K562 (cell line): ENCODE data around the gene FANCG. TPM values are rescaled to one million over a fixed set of nuclear protein-coding genes. Genes with fewer than 3 reads are reported as not detected.

Source experiments
- ARNT ChIP-seq, 2 experiments: fragments of 450-650 bp; IDR thresholded peaks; 2 replicates each; pipeline ENCODE4 v1.6.1; 2016; ENCODE audit warnings: mild to moderate bottlenecking in 1 of 2
- ATF7 ChIP-seq: fragments of 450-650 bp; IDR thresholded peaks from 2 replicates; pipeline ENCODE4 v1.7.1; 2014; ENCODE audit warnings: mild to moderate bottlenecking, moderate library complexity
- CBX3 ChIP-seq, 2 experiments: IDR thresholded peaks; 1 replicate in 1 of 2; 2 replicates in 1 of 2; pipeline ENCODE4 v1.6.1; 2012; ENCODE audit warnings: inconsistent platforms in 2 of 2, low read length in 2 of 2, borderline replicate concordance in 1 of 2, control low read depth in 1 of 2
- CBX5 ChIP-seq: IDR thresholded peaks from 2 replicates; pipeline ENCODE4 v1.6.1; 2014; ENCODE audit warnings: low read depth, borderline replicate concordance
- CXXC5 ChIP-seq: fragments of 250-450 bp; sonication (Bioruptor Pico); IDR thresholded peaks from 2 replicates; pipeline ENCODE4 v1.8.0; 2022; ENCODE audit warnings: inconsistent platforms, mild to moderate bottlenecking, moderate library complexity
- FOSL1 ChIP-seq: fragments of 200-800 bp; sonication (Bioruptor generic); conservative IDR thresholded peaks from 2 replicates; pipeline ENCODE4 v1.6.1; 2016; ENCODE audit warnings: missing genetic modification characterization, missing compliant biosample characterization
- FOXA1 ChIP-seq: fragments of 450-650 bp; IDR thresholded peaks from 2 replicates; pipeline ENCODE4 v1.6.1; 2016; ENCODE audit warnings: mild to moderate bottlenecking, borderline replicate concordance
- JUND ChIP-seq, 2 experiments: IDR thresholded peaks; 2 replicates in 1 of 2; 3 replicates in 1 of 2; pipeline ENCODE4 v1.6.1; 2011; ENCODE audit warnings: borderline replicate concordance in 2 of 2, low read depth in 2 of 2, low read length in 2 of 2, improper control_type of control experiment in 1 of 2, missing biosample characterization in 1 of 2, missing genetic modification characterization in 1 of 2, missing genetic modification reagents in 1 of 2
- KAT8 ChIP-seq: fragments of 450-650 bp; IDR thresholded peaks from 2 replicates; pipeline ENCODE4 v1.6.1; 2016; ENCODE audit warnings: low read depth, mild to moderate bottlenecking
- KDM5B ChIP-seq: fragments of 200-600 bp; sonication (generic); IDR thresholded peaks from 2 replicates; pipeline ENCODE4 v1.6.1; 2012; ENCODE audit warnings: low read depth, mild to moderate bottlenecking, moderate library complexity, low read length, control low read depth, inconsistent platforms; ENCODE audit not compliant: insufficient replicate concordance
- MBD2 ChIP-seq: sonication (generic); IDR thresholded peaks from 2 replicates; pipeline ENCODE4 v1.6.1; 2016; ENCODE audit warnings: low read depth, borderline replicate concordance
- MNT ChIP-seq, 2 experiments: fragments of 450-650 bp; conservative IDR thresholded peaks; 2 replicates each; pipeline ENCODE4 v1.6.1; 2017; ENCODE audit warnings: mild to moderate bottlenecking in 2 of 2, moderate library complexity in 2 of 2
- NR2C2 ChIP-seq, 2 experiments: fragments of 200-800 bp in 1 of 2; sonication (Bioruptor generic) in 1 of 2; sonication (generic) in 1 of 2; formaldehyde crosslinking in 1 of 2; IDR thresholded peaks; 2 replicates each; pipeline versions ENCODE4 v1.6.1 to v1.8.0; 2016 to 2022; ENCODE audit warnings: mild to moderate bottlenecking in 1 of 2, missing compliant biosample characterization in 1 of 2, missing genetic modification characterization in 1 of 2, missing genetic modification reagents in 1 of 2
- PKNOX1 ChIP-seq: fragments of 450-650 bp; IDR thresholded peaks from 2 replicates; pipeline ENCODE4 v1.6.1; 2016
- POLR2A ChIP-seq: fragments of 450-650 bp; conservative IDR thresholded peaks from 2 replicates; pipeline ENCODE4 v1.6.1; 2016
- POLR2AphosphoS5 ChIP-seq: IDR thresholded peaks from 2 replicates; pipeline ENCODE4 v1.6.1; 2011; ENCODE audit warnings: mild to moderate bottlenecking, low read depth, low read length, moderate library complexity; ENCODE audit not compliant: control insufficient read depth, insufficient read depth
- SLC30A9 ChIP-seq: fragments of 250-450 bp; sonication (Bioruptor Pico); IDR thresholded peaks from 2 replicates; pipeline ENCODE4 v1.8.0; 2022; ENCODE audit warnings: mild to moderate bottlenecking, moderate library complexity
- SRSF3 ChIP-seq: fragments of 200-400 bp; formaldehyde crosslinking; IDR thresholded peaks from 2 replicates; pipeline ENCODE4 v1.6.1; 2016; ENCODE audit warnings: mild to moderate bottlenecking, low read length, moderate library complexity; ENCODE audit not compliant: insufficient read depth
- STAT5B ChIP-seq: fragments of 250-450 bp; sonication (Bioruptor Pico); IDR thresholded peaks from 2 replicates; pipeline ENCODE4 v1.8.0; 2021; ENCODE audit warnings: mild to moderate bottlenecking, inconsistent platforms
- TCF7L2 ChIP-seq: fragments of 150-350 bp; IDR thresholded peaks from 2 replicates; pipeline ENCODE4 v1.6.1; 2016; ENCODE audit warnings: low read depth, mild to moderate bottlenecking, low read length, moderate library complexity
- TEAD4 ChIP-seq, 2 experiments: sonication (generic) in 1 of 2; formaldehyde crosslinking in 1 of 2; IDR thresholded peaks; 2 replicates each; pipeline versions ENCODE4 v1.6.1 to v1.8.0; 2012 to 2022; ENCODE audit warnings: borderline replicate concordance in 1 of 2, inconsistent platforms in 1 of 2, low read length in 1 of 2, mild to moderate bottlenecking in 1 of 2, missing genetic modification reagents in 1 of 2
- ZBTB12 ChIP-seq: fragments of 250-450 bp; sonication (Bioruptor Pico); IDR thresholded peaks from 2 replicates; pipeline ENCODE4 v1.4.0; 2020
- ZFP36 ChIP-seq: fragments of 150-350 bp; IDR thresholded peaks from 2 replicates; pipeline ENCODE4 v1.6.1; 2018; ENCODE audit warnings: low read length, low read depth; ENCODE audit not compliant: partially characterized antibody
- ZNF134 ChIP-seq: fragments of 250-450 bp; sonication (Bioruptor Pico); conservative IDR thresholded peaks from 2 replicates; pipeline ENCODE4 v1.4.0; 2020
- polyA plus RNA-seq, 8 experiments: library from polyadenylated mRNA; depleted of rRNA in 4 of 8; stranded (reverse) in 5 of 8; unstranded in 3 of 8; fragments of >200 nt; fragmentation: Nextera tagmentation in 2 of 8; fragmentation: Illumina TruSeq in 1 of 8; extraction: Ambion mirVana in 2 of 8; extraction: Trizol in 1 of 8; gene quantifications; 2 replicates each; pipeline versions ENCODE4 v1.2.1 to v1.2.3, GENCODE V29; 2011 to 2014; ENCODE audit warnings: inconsistent platforms in 1 of 8, missing spikeins in 1 of 8
- total RNA-seq, 7 experiments: library from RNA; depleted of rRNA in 6 of 7; stranded (reverse); fragments of >200 nt in 6 of 7; fragmentation: Illumina TruSeq in 2 of 7; extraction: Trizol in 2 of 7; gene quantifications; 2 replicates each; pipeline versions ENCODE4 v1.2.1 to v1.2.3, GENCODE V29; 2011 to 2021; ENCODE audit warnings: low replicate concordance in 1 of 7

The FANCG gene
- total and polyA plus RNA-seq, 9 of the 15 experiments (the other 6 are each of a cell fraction or from before 2014, with no cell fraction given) = 7.5 to 43.9 (median 31.0) TPM

GRCh38 chr9:35102769-35103659, 23.3 kb upstream of the FANCG start, which contains the start of gene STOML2 (continued):
- no peak for TF ChIP-seq TEAD4 (IDR thresholded peaks at IDR 0.05; ENCODE audit: low read length)
- no peak for TF ChIP-seq TEAD4 (CRISPR knock-in tag; IDR thresholded peaks at IDR 0.05; ENCODE audit: borderline replicate concordance)
- TF ChIP-seq ARNT (IDR thresholded peaks at IDR 0.05) = peak in 1 of 2 experiments; percentile 66; a peak in 1 of 4 replicates
- no peak for TF ChIP-seq ZBTB12 (CRISPR knock-in tag)
- TF ChIP-seq PKNOX1 = peak; percentile 86
- TF ChIP-seq POLR2A = peak; percentile 80
- no peak for TF ChIP-seq ZNF134 (CRISPR knock-in tag)
- peak; percentile 72 for TF ChIP-seq CXXC5 (CRISPR knock-in tag)
- peak; percentile 28; the same call in 1 of the 2 replicates for TF ChIP-seq MBD2
- TF ChIP-seq FOSL1 = no peak
- TF ChIP-seq CBX5 = no peak
- no peak for TF ChIP-seq TCF7L2
- TF ChIP-seq ZFP36 = peak; percentile 7
- TF ChIP-seq JUND (IDR thresholded peaks at IDR 0.05; ENCODE audit: borderline replicate concordance, low read depth, low read length) = peak; percentile 64
- no peak; the same call in 2 of the 3 replicates for TF ChIP-seq JUND (tag; IDR thresholded peaks at IDR 0.05; ENCODE audit: borderline replicate concordance, low read depth, low read length)
- TF ChIP-seq CBX3 (IDR thresholded peaks at IDR 0.05; ENCODE audit: borderline replicate concordance in 1 of 2, low read length in 2 of 2) = peak in 1 of 2 experiments; percentile 23; a peak in 1 of 3 replicates
- no peak for TF ChIP-seq FOXA1
- peak; percentile 67 to 86; a peak in 3 of 4 replicates for TF ChIP-seq MNT (conservative IDR thresholded peaks at IDR 0.05)
- no peak for TF ChIP-seq STAT5B (CRISPR knock-in tag)
- no peak for TF ChIP-seq KAT8
- no peak for TF ChIP-seq SLC30A9 (CRISPR knock-in tag)
- peak; percentile 81 for TF ChIP-seq KDM5B
- TF ChIP-seq ATF7 = peak; percentile 57
- peak; percentile 94 for TF ChIP-seq NR2C2 (CRISPR knock-in tag; IDR thresholded peaks at IDR 0.05)
- peak; percentile 99 for TF ChIP-seq NR2C2 (tag; IDR thresholded peaks at IDR 0.05)
- peak; percentile 56; the same call in 1 of the 2 replicates for TF ChIP-seq POLR2AphosphoS5
- no peak for TF ChIP-seq SRSF3
